ENCODE data around the gene ANO1.

DNA sequence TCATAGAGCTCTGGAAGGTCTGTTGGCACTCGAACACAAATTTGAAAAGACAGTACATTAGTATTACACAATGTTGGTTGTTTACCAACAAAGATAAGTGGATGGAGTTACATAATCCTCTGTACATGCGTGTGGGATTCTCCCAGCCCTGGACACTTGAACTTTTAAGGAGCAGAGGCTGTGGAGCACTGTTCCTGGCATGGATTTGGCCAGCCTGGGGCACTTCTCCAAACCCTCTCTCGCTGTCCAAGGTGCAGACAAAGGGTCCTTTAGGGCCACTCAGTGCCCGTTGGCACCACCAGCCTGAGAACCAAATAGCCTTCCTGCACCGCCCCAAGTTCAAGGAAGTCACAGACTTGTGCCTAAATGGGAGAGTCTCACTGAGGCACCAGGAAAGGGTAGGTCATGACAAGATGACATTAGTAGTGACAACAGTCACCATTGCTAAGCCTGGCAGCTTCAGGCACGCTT is 1.6 kb upstream of the ANO1 start:
- no peak for TF ChIP-seq POLR2AphosphoS5 (IDR thresholded peaks at IDR 0.05)
- TF ChIP-seq, protein P1, sequence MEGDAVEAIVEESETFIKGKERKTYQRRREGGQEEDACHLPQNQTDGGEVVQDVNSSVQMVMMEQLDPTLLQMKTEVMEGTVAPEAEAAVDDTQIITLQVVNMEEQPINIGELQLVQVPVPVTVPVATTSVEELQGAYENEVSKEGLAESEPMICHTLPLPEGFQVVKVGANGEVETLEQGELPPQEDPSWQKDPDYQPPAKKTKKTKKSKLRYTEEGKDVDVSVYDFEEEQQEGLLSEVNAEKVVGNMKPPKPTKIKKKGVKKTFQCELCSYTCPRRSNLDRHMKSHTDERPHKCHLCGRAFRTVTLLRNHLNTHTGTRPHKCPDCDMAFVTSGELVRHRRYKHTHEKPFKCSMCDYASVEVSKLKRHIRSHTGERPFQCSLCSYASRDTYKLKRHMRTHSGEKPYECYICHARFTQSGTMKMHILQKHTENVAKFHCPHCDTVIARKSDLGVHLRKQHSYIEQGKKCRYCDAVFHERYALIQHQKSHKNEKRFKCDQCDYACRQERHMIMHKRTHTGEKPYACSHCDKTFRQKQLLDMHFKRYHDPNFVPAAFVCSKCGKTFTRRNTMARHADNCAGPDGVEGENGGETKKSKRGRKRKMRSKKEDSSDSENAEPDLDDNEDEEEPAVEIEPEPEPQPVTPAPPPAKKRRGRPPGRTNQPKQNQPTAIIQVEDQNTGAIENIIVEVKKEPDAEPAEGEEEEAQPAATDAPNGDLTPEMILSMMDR (IDR thresholded peaks at IDR 0.05), result no peak
- no peak for TF ChIP-seq POLR2A (IDR thresholded peaks at IDR 0.05)

Measured in prostate gland (tissue), 2 donors.